Neural progenitor cell (in vitro differentiated cells): ENCODE data around the gene MED25. TPM values are rescaled to one million over a fixed set of nuclear protein-coding genes. Genes with fewer than 3 reads are reported as not detected.
A peak's percentile ranks its signal among the peaks of the same experiment; 100 is the strongest.

ENCODE experiments used
- DNase-seq: peaks from one replicate; pipeline ENCODE4 v3.0.0-alpha.2; 2016; ENCODE audit warnings: low spot score
- H2AFZ ChIP-seq: fragments of 200-600 bp; sonication (generic); replicated peaks from 2 replicates; pipeline ENCODE4 v1.6.1; 2016; ENCODE audit warnings: antibody characterized with exemption
- H3F3A ChIP-seq: fragments of 200-600 bp; sonication (generic); 2 replicates; pipeline ENCODE4 v1.6.1; 2016; ENCODE audit warnings: antibody characterized with exemption, low read depth
- H3K27ac ChIP-seq: fragments of 200-600 bp; sonication (generic); 2 replicates; pipeline ENCODE4 v1.5.1; 2016; ENCODE audit warnings: mild to moderate bottlenecking
- H3K27me3 ChIP-seq: fragments of 200-600 bp; sonication (generic); 2 replicates; pipeline ENCODE4 v1.6.1; 2016; ENCODE audit warnings: mild to moderate bottlenecking, moderate library complexity
- H3K36me3 ChIP-seq: fragments of 200-600 bp; sonication (generic); 2 replicates; pipeline ENCODE4 v1.5.1; 2016
- H3K4me1 ChIP-seq: fragments of 200-600 bp; sonication (generic); 2 replicates; pipeline ENCODE4 v1.6.1; 2016; ENCODE audit warnings: mixed run types
- H3K4me2 ChIP-seq: fragments of 200-600 bp; sonication (generic); 2 replicates; pipeline ENCODE4 v1.6.1; 2016
- H3K4me3 ChIP-seq: fragments of 200-600 bp; sonication (generic); 2 replicates; pipeline ENCODE4 v1.5.1; 2016
- H3K79me2 ChIP-seq: fragments of 200-600 bp; sonication (generic); 2 replicates; pipeline ENCODE4 v1.6.1; 2016; ENCODE audit warnings: low read depth
- H3K9ac ChIP-seq: fragments of 200-600 bp; sonication (generic); 2 replicates; pipeline ENCODE4 v1.6.1; 2016
- H3K9me3 ChIP-seq: fragments of 200-600 bp; sonication (generic); 2 replicates; pipeline ENCODE4 v1.5.1; 2016; ENCODE audit warnings: low read depth
- H4K20me1 ChIP-seq: fragments of 200-600 bp; sonication (generic); 2 replicates; pipeline ENCODE4 v1.6.1; 2016; ENCODE audit warnings: low read depth
- H3K27ac Mint-ChIP-seq: 3 replicates; pipeline ENCODE4 v1.8.0; 2021; ENCODE audit warnings: mixed read lengths
- H3K27me3 Mint-ChIP-seq: 2 replicates; pipeline ENCODE4 v1.8.0; 2022; ENCODE audit warnings: low read depth, mild to moderate bottlenecking, inconsistent platforms, moderate library complexity, mixed read lengths; ENCODE audit not compliant: insufficient read depth
- H3K36me3 Mint-ChIP-seq: 3 replicates; pipeline ENCODE4 v1.8.0; 2021; ENCODE audit warnings: mixed read lengths
- H3K4me1 Mint-ChIP-seq: 3 replicates; pipeline ENCODE4 v1.8.0; 2021; ENCODE audit warnings: mixed read lengths
- H3K4me3 Mint-ChIP-seq: 3 replicates; pipeline ENCODE4 v1.8.0; 2021; ENCODE audit warnings: mild to moderate bottlenecking, moderate library complexity, mixed read lengths
- H3K9me3 Mint-ChIP-seq: 3 replicates; pipeline ENCODE4 v1.8.0; 2020; ENCODE audit warnings: mixed read lengths
- EZH2 ChIP-seq: fragments of 200-600 bp; sonication (generic); IDR thresholded peaks from 2 replicates; pipeline ENCODE4 v1.6.1; 2017; ENCODE audit warnings: antibody characterized with exemption, mild to moderate bottlenecking, moderate library complexity
- EZH2phosphoT487 ChIP-seq: fragments of 200-600 bp; sonication (generic); IDR thresholded peaks from 2 replicates; pipeline ENCODE4 v1.6.1; 2017; ENCODE audit warnings: antibody characterized with exemption
- total RNA-seq: library from RNA; depleted of rRNA; stranded (reverse); fragments of >200 nt; gene quantifications from 2 replicates; pipeline ENCODE4 v1.2.3, GENCODE V29; 2015; ENCODE audit warnings: low replicate concordance
- TF ChIP-seq, protein P1 (sequence below): fragments of 200-600 bp; sonication (generic); IDR thresholded peaks from 2 replicates; pipeline ENCODE4 v1.5.1; 2017; ENCODE audit warnings: antibody characterized with exemption, mild to moderate bottlenecking

The MED25 gene
- total RNA-seq, 1 donor from 2014 or later = 44.9 TPM

DNA sequence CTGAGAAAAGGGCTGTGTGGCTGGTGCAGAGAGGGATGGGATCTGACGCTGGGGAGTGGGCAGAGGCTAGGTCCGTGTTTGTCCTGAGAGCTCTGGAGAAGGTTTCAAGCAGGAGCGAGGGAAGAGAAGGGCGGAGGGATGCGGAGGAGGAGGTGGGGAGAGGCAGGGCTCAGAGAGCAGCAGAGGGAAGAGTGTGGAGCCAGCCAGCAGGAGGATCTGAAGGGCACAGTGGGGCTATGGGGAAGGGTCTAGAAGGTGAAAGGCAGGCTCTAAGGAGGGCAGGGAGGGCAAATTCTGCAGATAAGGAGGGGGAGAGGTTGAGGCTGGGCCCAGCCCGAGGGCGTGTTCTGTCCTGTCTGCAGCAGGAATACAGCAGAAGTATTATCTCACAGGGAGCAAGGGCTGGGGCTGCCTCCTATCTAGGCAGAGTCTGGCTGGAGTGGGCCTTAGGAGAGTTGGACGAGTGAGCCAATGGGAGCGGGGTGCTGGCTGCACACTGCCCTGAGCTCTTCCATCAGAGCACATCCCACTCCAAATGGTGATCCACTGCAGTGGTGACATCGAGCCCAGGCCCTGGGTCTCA is 45.1 kb upstream of the MED25 start:
- H3K36me3 ChIP-seq = no peaks in the 10 kb centered on the region
- no peak for DNase-seq
- TF ChIP-seq, protein P1, sequence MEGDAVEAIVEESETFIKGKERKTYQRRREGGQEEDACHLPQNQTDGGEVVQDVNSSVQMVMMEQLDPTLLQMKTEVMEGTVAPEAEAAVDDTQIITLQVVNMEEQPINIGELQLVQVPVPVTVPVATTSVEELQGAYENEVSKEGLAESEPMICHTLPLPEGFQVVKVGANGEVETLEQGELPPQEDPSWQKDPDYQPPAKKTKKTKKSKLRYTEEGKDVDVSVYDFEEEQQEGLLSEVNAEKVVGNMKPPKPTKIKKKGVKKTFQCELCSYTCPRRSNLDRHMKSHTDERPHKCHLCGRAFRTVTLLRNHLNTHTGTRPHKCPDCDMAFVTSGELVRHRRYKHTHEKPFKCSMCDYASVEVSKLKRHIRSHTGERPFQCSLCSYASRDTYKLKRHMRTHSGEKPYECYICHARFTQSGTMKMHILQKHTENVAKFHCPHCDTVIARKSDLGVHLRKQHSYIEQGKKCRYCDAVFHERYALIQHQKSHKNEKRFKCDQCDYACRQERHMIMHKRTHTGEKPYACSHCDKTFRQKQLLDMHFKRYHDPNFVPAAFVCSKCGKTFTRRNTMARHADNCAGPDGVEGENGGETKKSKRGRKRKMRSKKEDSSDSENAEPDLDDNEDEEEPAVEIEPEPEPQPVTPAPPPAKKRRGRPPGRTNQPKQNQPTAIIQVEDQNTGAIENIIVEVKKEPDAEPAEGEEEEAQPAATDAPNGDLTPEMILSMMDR = no peak
- TF ChIP-seq EZH2phosphoT487 (no peak), EZH2 (no peak)
- no peak overlapping the region for H3K9ac ChIP-seq
- peaks cover 72% of the 10 kb centered on the region for H3K79me2 ChIP-seq
- H3K9me3 ChIP-seq = no peaks in the 10 kb centered on the region
- peaks cover 5% of the 10 kb centered on the region for H3K4me1 ChIP-seq
- H4K20me1 ChIP-seq = peaks cover 5% of the 10 kb centered on the region
- Mint-ChIP-seq H3K36me3 (peaks cover 4% of the 10 kb centered on the region), H3K4me3 (no peak overlapping the region), H3K27ac (peak overlapping the region; percentile 83), H3K9me3 (no peaks in the 10 kb centered on the region), H3K27me3 (peaks cover 5% of the 10 kb centered on the region), H3K4me1 (peaks cover 17% of the 10 kb centered on the region)
- H2AFZ ChIP-seq = no peak overlapping the region
- no peak overlapping the region for H3K4me2 ChIP-seq
- peak overlapping the region; percentile 13 for H3K27ac ChIP-seq
- no peaks in the 10 kb centered on the region for H3K27me3 ChIP-seq
- H3F3A ChIP-seq = no peaks in the 10 kb centered on the region
- H3K4me3 ChIP-seq = no peak overlapping the region

DNA sequence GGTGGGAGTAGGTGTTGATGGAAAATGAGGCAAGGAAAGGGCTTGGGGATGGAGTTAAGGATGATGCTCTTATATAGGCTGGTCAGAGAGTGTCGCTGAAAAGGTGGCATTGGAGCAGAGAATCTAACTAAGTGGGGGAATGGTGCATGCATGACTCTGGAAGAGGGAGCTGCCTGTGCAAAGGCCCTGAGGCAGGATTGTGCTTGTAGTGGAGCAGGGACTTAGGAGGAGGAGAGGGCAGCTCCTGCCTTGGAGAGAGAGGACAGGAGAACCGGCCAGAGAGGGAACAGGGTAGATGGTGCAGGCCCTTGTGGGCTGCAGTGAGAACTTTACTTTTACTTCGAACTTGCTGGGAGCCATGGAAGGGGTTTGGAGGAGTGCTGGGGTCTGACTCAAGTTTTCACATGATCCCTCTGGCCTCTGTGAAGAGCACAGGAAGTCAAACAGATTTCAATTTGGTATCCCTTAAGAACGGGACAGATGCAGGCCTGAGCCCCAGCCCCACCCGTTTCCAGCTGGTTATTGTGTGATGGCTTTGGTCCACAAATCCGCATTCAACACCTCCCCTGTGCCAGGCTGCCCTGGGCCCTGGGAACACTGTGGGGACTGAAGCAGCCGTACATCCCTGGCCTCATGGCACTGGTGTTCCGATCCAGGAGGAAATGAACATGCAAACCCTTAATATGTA is 44.3 kb upstream of the MED25 start:
- no peak for DNase-seq
- no peak overlapping the region for H3K4me2 ChIP-seq
- Mint-ChIP-seq H3K4me1 (peaks cover 10% of the 10 kb centered on the region), H3K27ac (peak overlapping the region; percentile 89), H3K36me3 (peaks cover 4% of the 10 kb centered on the region), H3K9me3 (no peaks in the 10 kb centered on the region), H3K27me3 (peaks cover 5% of the 10 kb centered on the region), H3K4me3 (peak overlapping the region; percentile 6)
- H4K20me1 ChIP-seq = peaks cover 5% of the 10 kb centered on the region
- H3K27ac ChIP-seq = no peak overlapping the region
- no peaks in the 10 kb centered on the region for H3K9me3 ChIP-seq
- no peak overlapping the region for H2AFZ ChIP-seq
- no peaks in the 10 kb centered on the region for H3K27me3 ChIP-seq
- no peak overlapping the region for H3K9ac ChIP-seq
- TF ChIP-seq EZH2phosphoT487 = no peak
- TF ChIP-seq EZH2 = no peak
- TF ChIP-seq, protein P1 = no peak
- no peaks in the 10 kb centered on the region for H3K36me3 ChIP-seq
- H3K4me3 ChIP-seq = no peak overlapping the region
- H3K79me2 ChIP-seq = peaks cover 70% of the 10 kb centered on the region
- no peaks in the 10 kb centered on the region for H3F3A ChIP-seq
- no peaks in the 10 kb centered on the region for H3K4me1 ChIP-seq

DNA sequence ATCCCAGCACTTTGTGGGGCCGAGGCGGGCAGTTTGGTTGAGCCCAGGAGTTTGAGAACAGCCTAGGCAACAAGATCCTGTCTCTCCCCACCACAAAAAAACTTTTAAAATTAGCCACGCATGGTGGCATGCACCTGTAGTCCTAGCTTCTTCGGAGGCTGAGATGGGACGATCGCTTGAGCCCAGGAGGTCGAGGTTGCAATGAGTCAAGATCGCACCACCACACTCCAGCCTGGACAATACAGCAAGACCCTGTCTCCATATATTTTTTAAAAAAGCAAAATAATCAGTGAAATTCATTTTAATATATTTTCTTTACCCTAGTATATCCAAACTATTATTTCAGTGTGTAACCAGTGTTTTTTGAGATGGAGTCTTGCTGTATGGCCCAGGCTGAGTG is 43.1 kb upstream of the MED25 start:
- H3K4me2 ChIP-seq = no peak overlapping the region
- H3K9ac ChIP-seq = no peak overlapping the region
- H3K9me3 Mint-ChIP-seq = no peaks in the 10 kb centered on the region
- H3F3A ChIP-seq = no peaks in the 10 kb centered on the region
- H3K4me3 ChIP-seq = no peak overlapping the region
- H3K27ac Mint-ChIP-seq = no peak overlapping the region
- TF ChIP-seq, protein P1 = no peak
- TF ChIP-seq EZH2phosphoT487 (no peak), EZH2 (no peak)
- peaks cover 4% of the 10 kb centered on the region for H3K27me3 Mint-ChIP-seq
- H3K4me1 ChIP-seq = no peaks in the 10 kb centered on the region
- no peaks in the 10 kb centered on the region for H3K9me3 ChIP-seq
- H3K36me3 ChIP-seq = no peaks in the 10 kb centered on the region
- H3K36me3 Mint-ChIP-seq = peaks cover 4% of the 10 kb centered on the region
- H3K79me2 ChIP-seq = peaks cover 58% of the 10 kb centered on the region
- no peak overlapping the region for H2AFZ ChIP-seq
- no peak overlapping the region for H3K27ac ChIP-seq
- H4K20me1 ChIP-seq = peaks cover 5% of the 10 kb centered on the region
- no peak overlapping the region for H3K4me3 Mint-ChIP-seq
- peaks cover 9% of the 10 kb centered on the region for H3K4me1 Mint-ChIP-seq
- no peaks in the 10 kb centered on the region for H3K27me3 ChIP-seq
- DNase-seq = no peak
